ENCODE data around the gene CNTNAP5.

Gene CNTNAP5

GRCh38 chr2:124953921-124954320 lies 928.8 kb downstream of the CNTNAP5 start:
- no peak for TF ChIP-seq POLR2A (IDR thresholded peaks at IDR 0.05; ENCODE audit: low read depth, low read length)
- DNase-seq (ENCODE audit: insufficient read length, low spot score): no peak
- no peak for FAIRE-seq

- DNase-seq (ENCODE audit: insufficient read length, low spot score): no peak
- no peak for FAIRE-seq
- no peak for TF ChIP-seq POLR2A (IDR thresholded peaks at IDR 0.05; ENCODE audit: low read depth, low read length)
These were observed 934.5 kb downstream of the CNTNAP5 start for GRCh38 chr2:124959581-124959980.

DNA sequence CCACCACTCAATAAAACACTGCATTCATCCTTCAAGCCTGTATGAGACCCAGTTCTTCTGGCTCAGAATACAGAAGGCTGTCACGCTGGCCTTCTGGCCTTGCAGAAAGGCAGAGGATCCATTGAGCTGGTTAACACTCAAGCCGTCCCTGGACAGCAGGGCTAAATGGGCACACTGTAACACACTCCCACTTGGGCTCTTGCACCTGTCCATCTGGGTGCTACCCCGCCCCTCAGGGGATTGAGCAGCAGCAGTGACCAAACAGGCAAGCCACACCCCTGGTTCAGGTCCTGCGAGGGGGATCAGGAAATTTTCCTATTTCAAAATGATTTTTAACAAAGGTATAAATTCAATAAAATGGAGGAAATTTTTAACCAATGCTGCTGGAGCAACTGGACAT lies 936.0 kb downstream of the CNTNAP5 start:
- DNase-seq (ENCODE audit: insufficient read length, low spot score): no peak
- no peak for TF ChIP-seq POLR2A (IDR thresholded peaks at IDR 0.05; ENCODE audit: low read depth, low read length)
- no peak for FAIRE-seq
